HK-2 (cell line): Measurements from ENCODE around the gene ZNF442.
"Not testable (repeated sequence)": the region's sequence is repeated elsewhere in the genome, so short reads cannot be mapped to it uniquely, and the experiment has no call there.

Source experiments
- DNase-seq: peaks from one replicate; pipeline ENCODE4 v3.0.0-alpha.2; 2018; ENCODE audit not compliant: unreplicated experiment

The ZNF442 gene

GRCh38 chr19:12330340-12330739 is 35.1 kb downstream of the ZNF442 start:
- DNase-seq: no peak

DNA sequence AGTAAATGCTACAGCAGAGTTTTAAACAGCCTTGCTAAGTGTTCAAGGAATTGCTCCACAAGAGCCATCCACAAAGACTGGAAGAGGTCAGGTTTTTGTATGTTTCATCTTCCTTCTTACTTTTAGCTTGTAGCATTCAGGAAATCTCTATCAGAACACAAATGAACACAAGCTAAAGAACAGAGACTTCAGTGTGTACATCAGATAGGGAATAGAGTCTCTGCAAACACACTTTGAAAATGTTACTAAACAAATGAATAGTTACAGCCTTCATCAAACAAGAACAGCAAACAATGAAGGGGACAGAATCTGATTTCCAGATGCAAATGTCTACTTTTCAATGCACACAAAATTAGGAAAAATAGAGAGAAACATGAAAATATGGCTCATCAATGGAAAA is 39.8 kb downstream of the ZNF442 start:
- DNase-seq: no peak

DNA sequence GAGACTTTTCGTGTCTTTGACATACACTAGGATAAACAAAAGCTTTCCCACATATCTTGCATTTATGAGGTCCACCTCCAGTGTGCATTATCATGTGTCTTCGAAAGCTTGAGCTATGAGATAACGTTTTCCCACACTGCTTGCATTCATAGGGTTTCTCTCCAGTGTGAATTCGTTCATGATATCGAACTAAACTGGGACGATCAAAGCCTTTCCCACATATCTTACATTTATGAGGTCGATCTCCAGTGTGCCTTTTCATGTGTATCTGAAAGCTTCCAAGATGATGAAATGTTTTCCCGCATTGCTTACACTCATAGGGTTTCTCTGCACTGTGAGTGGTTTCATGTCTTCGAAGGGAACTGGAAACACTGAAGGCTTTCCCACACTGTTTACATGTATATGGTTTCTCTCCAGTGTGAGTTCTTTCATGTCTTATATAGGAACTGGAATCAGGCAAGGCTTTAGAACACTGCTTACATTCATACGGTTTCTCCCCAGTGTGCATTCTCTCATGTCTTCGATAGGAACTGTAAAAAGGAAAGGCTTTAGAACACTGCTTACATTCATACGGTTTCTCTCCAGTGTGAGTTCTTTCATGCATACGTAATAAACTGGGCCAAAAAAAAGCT is 46.6 kb downstream of the ZNF442 start:
- DNase-seq: no peak

DNA sequence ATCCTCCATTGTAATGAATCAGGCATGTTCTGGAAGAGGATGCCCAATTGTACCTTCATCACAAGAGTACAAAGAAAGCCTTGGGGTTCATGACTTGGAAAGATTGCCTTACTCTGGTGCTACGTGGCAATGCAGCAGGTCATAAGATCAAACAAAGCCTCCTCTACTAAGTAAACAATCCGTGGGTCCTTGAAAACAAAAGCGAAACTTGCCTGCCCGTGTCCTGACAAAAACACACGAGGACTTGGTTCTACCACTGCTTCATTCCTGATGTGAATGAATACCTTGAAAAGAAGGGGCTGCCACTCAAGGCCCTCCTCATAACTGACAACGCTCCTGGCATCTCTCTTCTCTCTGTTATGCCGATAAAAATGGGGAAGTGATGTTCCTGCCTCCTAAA is 50.9 kb downstream of the ZNF442 start:
- no peak for DNase-seq

DNA sequence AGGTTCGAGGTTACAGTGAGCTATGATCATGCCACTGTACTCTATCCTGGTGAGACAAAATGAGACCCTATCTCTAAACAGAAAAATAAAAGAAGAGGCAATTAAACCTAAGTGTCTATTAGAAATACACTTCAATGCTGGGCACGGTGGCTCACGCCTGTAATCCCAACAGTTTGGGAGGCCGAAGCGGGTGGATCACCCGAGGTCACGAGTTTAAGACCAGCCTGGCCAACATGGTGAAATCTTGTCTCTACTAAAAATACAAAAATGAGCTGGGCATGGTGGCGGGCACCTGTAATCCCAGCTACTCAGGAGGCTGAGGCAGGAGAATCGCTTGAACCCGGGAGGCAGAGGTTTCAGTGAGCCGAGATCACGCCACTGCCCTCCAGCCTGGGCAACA is 56.6 kb downstream of the ZNF442 start:
- DNase-seq: not testable (repeated sequence)
